NB4 (cell line): Measurements from ENCODE around the gene PHYHIPL.

ENCODE experiments used
- DNase-seq: peaks from one replicate; pipeline ENCODE4 v3.0.0; 2010; ENCODE audit warnings: low read depth
- H3K4me3 ChIP-seq: one replicate; pipeline ENCODE4 v1.5.1; 2011; ENCODE audit warnings: mild to moderate bottlenecking, low read depth, low read length, moderate library complexity
- CTCF ChIP-seq: IDR thresholded peaks from one replicate; pipeline ENCODE4 v1.5.1; 2012; ENCODE audit warnings: low read depth, low read length
- MYC ChIP-seq: IDR thresholded peaks from 2 replicates; pipeline ENCODE4 v1.6.1; 2011; ENCODE audit warnings: low read depth, low read length
- POLR2A ChIP-seq: IDR thresholded peaks from 2 replicates; pipeline ENCODE4 v1.6.1; 2011; ENCODE audit warnings: mild to moderate bottlenecking; ENCODE audit not compliant: insufficient read length; ENCODE audit errors: extremely low read depth
- TF ChIP-seq, protein P1 (sequence below): IDR thresholded peaks from 2 replicates; pipeline ENCODE4 v1.6.1; 2011; ENCODE audit warnings: low read depth, low read length

The PHYHIPL gene

GRCh38 chr10:59167512-59167911, 8.9 kb upstream of the PHYHIPL start:
- no peak for DNase-seq
- no peak for TF ChIP-seq CTCF
- no peak for TF ChIP-seq POLR2A
- no peak for TF ChIP-seq MYC
- TF ChIP-seq, protein P1, sequence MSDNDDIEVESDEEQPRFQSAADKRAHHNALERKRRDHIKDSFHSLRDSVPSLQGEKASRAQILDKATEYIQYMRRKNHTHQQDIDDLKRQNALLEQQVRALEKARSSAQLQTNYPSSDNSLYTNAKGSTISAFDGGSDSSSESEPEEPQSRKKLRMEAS: no peak

DNA sequence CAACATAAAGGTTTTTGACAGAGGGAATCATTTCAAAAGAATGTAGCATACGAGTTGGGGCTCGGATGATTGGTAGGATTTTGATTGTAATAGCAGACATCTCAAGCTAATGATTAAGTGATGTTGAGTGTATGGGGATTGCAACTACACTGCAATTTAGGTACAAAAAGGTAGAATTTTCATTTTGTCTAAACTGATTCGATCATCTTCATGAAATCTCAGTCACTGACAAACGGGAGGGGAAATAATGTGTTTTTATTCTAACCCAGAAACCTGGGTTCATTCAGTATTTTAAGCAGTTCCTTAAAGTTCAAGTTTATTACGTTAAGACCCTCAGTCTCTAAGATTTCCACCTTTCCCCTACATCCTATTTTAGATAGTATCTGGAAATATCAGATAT, 3.9 kb upstream of the PHYHIPL start:
- no peak overlapping the region for H3K4me3 ChIP-seq
- DNase-seq: no peak
- TF ChIP-seq MYC (no peak), CTCF (no peak), POLR2A (no peak)
- TF ChIP-seq, protein P1: no peak

More at GRCh38 chr10:59167512-59167911, 8.9 kb upstream of the PHYHIPL start:
- H3K4me3 ChIP-seq: no peak overlapping the region

- TF ChIP-seq, protein P1: no peak
- TF ChIP-seq POLR2A (no peak), MYC (no peak)
- no peak for DNase-seq
- H3K4me3 ChIP-seq: no peak overlapping the region
These were observed 3.0 kb upstream of the PHYHIPL start for GRCh38 chr10:59173414-59173813.

GRCh38 chr10:59175538-59176240, 754 bp upstream of the PHYHIPL start:
- no peak for DNase-seq
- no peak overlapping the region for H3K4me3 ChIP-seq
- TF ChIP-seq, protein P1: no peak
- TF ChIP-seq MYC (no peak), POLR2A (no peak), CTCF (no peak)

DNA sequence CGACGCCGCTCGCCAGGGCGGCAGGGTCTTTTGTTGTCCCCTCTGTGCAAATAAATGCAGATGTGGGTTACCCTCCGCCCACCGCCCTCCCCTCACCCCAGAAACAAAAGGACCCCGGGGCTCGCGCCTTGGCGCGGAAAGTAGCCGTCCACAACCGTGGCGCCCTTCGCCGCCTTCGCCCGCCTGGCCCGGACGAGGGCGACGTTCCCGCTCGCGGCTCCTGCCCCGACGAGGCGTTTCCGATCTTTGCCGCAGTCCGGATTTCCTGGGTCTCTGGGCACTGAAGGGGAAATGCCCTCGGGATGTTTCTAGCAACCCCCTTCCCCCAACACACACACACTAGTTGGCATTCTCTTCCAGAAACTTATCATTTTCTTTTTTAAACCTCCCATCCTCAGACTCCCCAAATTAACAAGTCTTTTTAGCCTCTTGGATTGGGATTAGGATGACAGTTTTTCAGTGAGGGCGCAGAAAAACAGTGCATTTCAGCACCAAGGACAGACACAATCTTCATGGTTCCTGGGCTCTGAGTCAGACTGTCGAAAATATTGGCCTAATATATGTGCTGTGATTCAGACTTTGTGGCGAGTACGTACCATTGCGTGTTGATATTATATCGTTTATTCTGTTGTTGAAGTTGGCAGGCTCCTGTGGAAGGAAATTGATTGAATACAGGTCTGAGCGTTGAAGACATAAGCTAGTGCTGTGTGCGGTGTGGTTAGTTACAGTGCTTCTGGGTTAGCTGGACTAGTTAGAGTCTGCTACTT, 771 bp downstream of the PHYHIPL start:
- DNase-seq: peak; percentile 4
- TF ChIP-seq, protein P1: no peak
- TF ChIP-seq MYC: no peak
- no peak for TF ChIP-seq POLR2A
- TF ChIP-seq CTCF: no peak
- no peak overlapping the region for H3K4me3 ChIP-seq

DNA sequence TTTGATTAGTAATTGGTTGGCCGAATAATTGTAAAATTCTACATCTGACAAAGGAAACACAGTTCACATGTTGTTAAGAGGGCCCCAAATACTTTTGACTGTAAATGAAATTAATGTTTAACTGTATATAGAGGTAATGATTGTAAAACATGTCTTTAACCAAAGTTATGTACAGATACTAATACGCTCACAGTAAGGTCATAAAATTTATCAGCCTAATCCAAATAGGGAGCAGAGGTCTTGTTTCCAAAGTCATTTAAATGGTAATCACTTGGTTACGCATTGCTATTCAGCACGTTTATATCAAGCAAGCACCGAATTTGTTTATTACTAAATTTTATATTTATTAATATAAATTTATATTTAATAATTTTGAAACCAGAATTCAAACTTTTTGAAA, 1.4 kb downstream of the PHYHIPL start:
- TF ChIP-seq POLR2A (no peak), CTCF (no peak), MYC (no peak)
- TF ChIP-seq, protein P1: no peak
- DNase-seq: no peak
- no peak overlapping the region for H3K4me3 ChIP-seq
